ENCODE data around the gene TMEM204.
"Not testable (repeated sequence)": the region's sequence is repeated elsewhere in the genome, so short reads cannot be mapped to it uniquely, and the experiment has no call there.

Gene TMEM204

GRCh38 chr16:1595511-1595910, 62.0 kb downstream of the TMEM204 start:
- not testable (repeated sequence) for DNase-seq (ENCODE audit: low read depth)

- no peak for DNase-seq (ENCODE audit: low read depth)
Observed at GRCh38 chr16:1596516-1596915, 63.0 kb downstream of the TMEM204 start.

GRCh38 chr16:1597154-1597553, 63.7 kb downstream of the TMEM204 start:
- DNase-seq (ENCODE audit: low read depth) = no peak

- DNase-seq (ENCODE audit: low read depth) = no peak
Observed at GRCh38 chr16:1601031-1601430, 67.6 kb downstream of the TMEM204 start.

GRCh38 chr16:1601489-1601888, 68.0 kb downstream of the TMEM204 start:
- no peak for DNase-seq (ENCODE audit: low read depth)

GRCh38 chr16:1602285-1602684, 68.8 kb downstream of the TMEM204 start:
- no peak for DNase-seq (ENCODE audit: low read depth)
